OCI-LY3 (cell line): Measurements from ENCODE around the gene DDT.
"Not testable (repeated sequence)": the region's sequence is repeated elsewhere in the genome, so short reads cannot be mapped to it uniquely, and the experiment has no call there.

ENCODE experiments used
- H2AFZ ChIP-seq: fragments of 200-600, 300-600 bp; shearing (Covaris generic); 2 replicates; pipeline ENCODE4 v1.6.0; 2014; ENCODE audit warnings: antibody characterized with exemption, low read depth, low read length
- H3K27ac ChIP-seq: fragments of 200-600, 300-600 bp; sonication (generic); 2 replicates; pipeline ENCODE4 v1.5.1; 2014; ENCODE audit warnings: mild to moderate bottlenecking, low read length, moderate library complexity, mixed read lengths
- H3K27me3 ChIP-seq: fragments of 200-600, 300-600 bp; sonication (generic); 2 replicates; pipeline ENCODE4 v1.6.1; 2014; ENCODE audit warnings: low read depth, low read length, mixed read lengths
- H3K36me3 ChIP-seq: fragments of 200-600, 300-600 bp; sonication (generic); replicated peaks from 2 replicates; pipeline ENCODE3; 2014; ENCODE audit warnings: low read depth, low read length, mixed read lengths
- H3K4me1 ChIP-seq: fragments of 300-600, 200-600 bp; sonication (generic); 2 replicates; pipeline ENCODE4 v1.6.1; 2014; ENCODE audit warnings: low read length, mixed read lengths
- H3K4me2 ChIP-seq: fragments of 200-600, 300-600 bp; sonication (generic); 2 replicates; pipeline ENCODE4 v1.6.1; 2014; ENCODE audit warnings: low read length, mixed read lengths
- H3K4me3 ChIP-seq: fragments of 300-600, 200-600 bp; sonication (generic); 2 replicates; pipeline ENCODE4 v1.5.1; 2014; ENCODE audit warnings: antibody characterized with exemption, mild to moderate bottlenecking, low read length, moderate library complexity
- H3K79me2 ChIP-seq: fragments of 300-600, 200-600 bp; shearing (Covaris generic); 2 replicates; pipeline ENCODE4 v1.6.1; 2014; ENCODE audit warnings: mild to moderate bottlenecking, low read length, mixed read lengths
- H3K9ac ChIP-seq: fragments of 300-600, 200-600 bp; shearing (Covaris generic); 2 replicates; pipeline ENCODE4 v1.6.0; 2014; ENCODE audit warnings: mild to moderate bottlenecking, low read length, moderate library complexity
- H3K9me3 ChIP-seq: fragments of 200-600, 300-600 bp; shearing (Covaris generic); 2 replicates; pipeline ENCODE4 v1.6.1; 2014; ENCODE audit warnings: low read length, mixed read lengths; ENCODE audit not compliant: insufficient read depth
- H4K20me1 ChIP-seq: fragments of 200-600, 300-600 bp; sonication (generic); 2 replicates; pipeline ENCODE4 v1.6.1; 2016; ENCODE audit warnings: low read length, mixed read lengths; ENCODE audit not compliant: insufficient read depth
- CTCF ChIP-seq: fragments of 200-600, 300-600 bp; sonication (generic); IDR thresholded peaks from 2 replicates; pipeline ENCODE4 v1.5.1; 2014; ENCODE audit warnings: antibody characterized with exemption, low read length, low read depth
- EZH2phosphoT487 ChIP-seq: fragments of 200-600 bp; shearing (Covaris generic); IDR thresholded peaks from 2 replicates; pipeline ENCODE4 v1.6.1; 2018; ENCODE audit warnings: antibody characterized with exemption, mixed run types, low read depth

DDT gene

GRCh38 chr22:23940166-23940565 lies 34.1 kb downstream of the DDT start:
- not testable (repeated sequence) for H3K4me2 ChIP-seq, H3K4me3 ChIP-seq, H3K27ac ChIP-seq, H4K20me1 ChIP-seq, H3K79me2 ChIP-seq, H3K36me3 ChIP-seq, H3K27me3 ChIP-seq, H3K4me1 ChIP-seq, H3K9ac ChIP-seq, H2AFZ ChIP-seq, H3K9me3 ChIP-seq

- Histone ChIP-seq H3K9ac (no peak overlapping the region), H3K36me3 (no peaks in the 10 kb centered on the region), H4K20me1 (no peaks in the 10 kb centered on the region), H3K4me2 (no peak overlapping the region), H2AFZ (no peak overlapping the region), H3K79me2 (no peaks in the 10 kb centered on the region), H3K4me3 (no peak overlapping the region), H3K27me3 (no peaks in the 10 kb centered on the region), H3K4me1 (no peaks in the 10 kb centered on the region), H3K9me3 (no peaks in the 10 kb centered on the region), H3K27ac (no peak overlapping the region)
- TF ChIP-seq CTCF = no peak
- no peak for TF ChIP-seq EZH2phosphoT487
These were observed 35.3 kb downstream of the DDT start for GRCh38 chr22:23939017-23939357.

GRCh38 chr22:23938328-23939016 lies 35.8 kb downstream of the DDT start:
- no peaks in the 10 kb centered on the region for H3K27me3 ChIP-seq
- H2AFZ ChIP-seq = no peak overlapping the region
- TF ChIP-seq CTCF (no peak), EZH2phosphoT487 (no peak)
- no peaks in the 10 kb centered on the region for H3K9me3 ChIP-seq
- H3K4me2 ChIP-seq = no peak overlapping the region
- no peaks in the 10 kb centered on the region for H3K4me1 ChIP-seq
- no peak overlapping the region for H3K27ac ChIP-seq
- no peak overlapping the region for H3K4me3 ChIP-seq
- H3K36me3 ChIP-seq = no peaks in the 10 kb centered on the region
- H3K79me2 ChIP-seq = no peaks in the 10 kb centered on the region
- H3K9ac ChIP-seq = no peak overlapping the region
- H4K20me1 ChIP-seq = no peaks in the 10 kb centered on the region

GRCh38 chr22:23926561-23926960 lies 47.7 kb downstream of the DDT start:
- no peak for TF ChIP-seq EZH2phosphoT487
- Histone ChIP-seq H3K9ac (no peak overlapping the region), H2AFZ (no peak overlapping the region), H3K27me3 (no peaks in the 10 kb centered on the region), H3K4me2 (no peak overlapping the region), H3K79me2 (peaks cover 4% of the 10 kb centered on the region; the same call in 1 of the 2 replicates), H3K4me3 (no peak overlapping the region), H3K4me1 (no peaks in the 10 kb centered on the region), H3K9me3 (peaks cover 16% of the 10 kb centered on the region), H3K27ac (no peak overlapping the region), H4K20me1 (no peaks in the 10 kb centered on the region), H3K36me3 (peaks cover 76% of the 10 kb centered on the region)

- TF ChIP-seq CTCF (no peak), EZH2phosphoT487 (no peak)
- no peaks in the 10 kb centered on the region for H3K4me1 ChIP-seq
These were observed 49.1 kb downstream of the DDT start for GRCh38 chr22:23925020-23925606.

More at GRCh38 chr22:23925020-23925606, 49.1 kb downstream of the DDT start:
- no peak overlapping the region for H3K9ac ChIP-seq
- no peak overlapping the region for H3K4me2 ChIP-seq
- peaks cover 73% of the 10 kb centered on the region for H3K36me3 ChIP-seq
- no peaks in the 10 kb centered on the region; the same call in 1 of the 2 replicates for H3K79me2 ChIP-seq
- H3K9me3 ChIP-seq = peaks cover 16% of the 10 kb centered on the region
- no peak overlapping the region for H3K27ac ChIP-seq
- no peak overlapping the region for H3K4me3 ChIP-seq
- no peak overlapping the region for H2AFZ ChIP-seq
- no peaks in the 10 kb centered on the region for H4K20me1 ChIP-seq
- H3K27me3 ChIP-seq = no peaks in the 10 kb centered on the region
